Spleen (tissue), 7 donors: ENCODE data around the gene ARHGEF26.

ENCODE experiments used
- POLR2A ChIP-seq, 3 donors: fragments of 450-650 bp; IDR thresholded peaks; one replicate each; pipeline ENCODE4 v1.5.1; 2017; ENCODE audit warnings: antibody characterized with exemption in 3 of 3, mild to moderate bottlenecking in 1 of 3
- TF ChIP-seq, protein P1 (sequence below), 11 experiments: fragments of 200-600 bp in 7 of 11; fragments of 450-650 bp in 4 of 11; sonication (generic) in 4 of 11; IDR thresholded peaks in 8 of 11; conservative IDR thresholded peaks in 3 of 11; 1 replicate in 7 of 11; 2 replicates in 4 of 11; pipeline versions ENCODE4 v1.4.0 to v1.8.0; 2016 to 2021; ENCODE audit warnings: antibody characterized with exemption in 11 of 11, inconsistent platforms in 4 of 11, mild to moderate bottlenecking in 1 of 11
- donor health status: DM: no; HTN: no; CAD: no; lungs with moderate emphysema.
- donor health status: DM: no; HTN: no; CAD: no.
- donor health status: DM: no; HTN: no; CAD: no.

DNA sequence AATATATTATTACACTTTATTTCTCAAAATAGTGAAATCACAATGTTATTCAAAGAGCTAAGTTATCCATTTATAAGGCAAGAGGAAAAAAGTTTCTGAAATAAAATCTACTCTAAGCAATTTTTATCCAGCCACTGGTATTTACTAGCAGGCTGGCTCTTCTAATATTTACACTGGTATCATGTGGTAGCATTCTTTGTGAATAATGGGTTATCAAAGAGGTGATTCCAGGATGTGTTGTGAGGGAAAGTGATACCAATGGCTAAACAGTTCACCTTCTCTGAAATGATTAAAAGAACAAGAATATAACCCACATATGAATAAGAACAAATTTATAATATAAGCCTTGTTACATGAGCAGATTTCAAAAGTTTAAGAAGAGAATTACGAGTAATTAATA, 159.0 kb downstream of the ARHGEF26 start:
- no peak for TF ChIP-seq POLR2A (IDR thresholded peaks at IDR 0.05)
- TF ChIP-seq, protein P1, sequence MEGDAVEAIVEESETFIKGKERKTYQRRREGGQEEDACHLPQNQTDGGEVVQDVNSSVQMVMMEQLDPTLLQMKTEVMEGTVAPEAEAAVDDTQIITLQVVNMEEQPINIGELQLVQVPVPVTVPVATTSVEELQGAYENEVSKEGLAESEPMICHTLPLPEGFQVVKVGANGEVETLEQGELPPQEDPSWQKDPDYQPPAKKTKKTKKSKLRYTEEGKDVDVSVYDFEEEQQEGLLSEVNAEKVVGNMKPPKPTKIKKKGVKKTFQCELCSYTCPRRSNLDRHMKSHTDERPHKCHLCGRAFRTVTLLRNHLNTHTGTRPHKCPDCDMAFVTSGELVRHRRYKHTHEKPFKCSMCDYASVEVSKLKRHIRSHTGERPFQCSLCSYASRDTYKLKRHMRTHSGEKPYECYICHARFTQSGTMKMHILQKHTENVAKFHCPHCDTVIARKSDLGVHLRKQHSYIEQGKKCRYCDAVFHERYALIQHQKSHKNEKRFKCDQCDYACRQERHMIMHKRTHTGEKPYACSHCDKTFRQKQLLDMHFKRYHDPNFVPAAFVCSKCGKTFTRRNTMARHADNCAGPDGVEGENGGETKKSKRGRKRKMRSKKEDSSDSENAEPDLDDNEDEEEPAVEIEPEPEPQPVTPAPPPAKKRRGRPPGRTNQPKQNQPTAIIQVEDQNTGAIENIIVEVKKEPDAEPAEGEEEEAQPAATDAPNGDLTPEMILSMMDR (IDR thresholded peaks at IDR 0.05 in 8 of 11, conservative IDR thresholded peaks at IDR 0.05 in 3 of 11) = no peak
